Sigmoid colon (tissue), 4 donors: ENCODE measurements around the gene EDC4.

Experiments used
- CTCF ChIP-seq, 4 experiments: fragments of 450-650 bp in 3 of 4; fragments of 200-600 bp in 1 of 4; IDR thresholded peaks; one replicate each; pipeline ENCODE4 v1.5.1; 2016 to 2019; ENCODE audit warnings: antibody characterized with exemption in 4 of 4, mild to moderate bottlenecking in 3 of 4, moderate library complexity in 2 of 4
- EP300 ChIP-seq, 4 donors: sonication (generic); formaldehyde crosslinking; IDR thresholded peaks; one replicate each; pipeline ENCODE4 v1.6.1; 2017; ENCODE audit warnings: antibody characterized with exemption in 4 of 4

GRCh38 chr16:67855789-67856188, 17.1 kb upstream of the EDC4 start:
- no peak for TF ChIP-seq CTCF (IDR thresholded peaks at IDR 0.05)
- no peak for TF ChIP-seq EP300 (IDR thresholded peaks at IDR 0.05)
